Activated T-helper 17 cell treated with anti-CD3 and anti-CD28 coated beads, Interleukin-2, amount 50 U/mL, for 72 hours (primary cell): ENCODE results near the gene SEMA4A. TPM values are rescaled to one million over a fixed set of nuclear protein-coding genes. Genes with fewer than 3 reads are reported as not detected.
"Not testable (repeated sequence)": the region's sequence is repeated elsewhere in the genome, so short reads cannot be mapped to it uniquely, and the experiment has no call there.

Source experiments
- ATAC-seq: fragments of 150-1000 bp; cut with Tn5 transposase; replicated peaks from 2 replicates; pipeline ENCODE4 v1.10.0; 2021; ENCODE audit warnings: mild to moderate bottlenecking, moderate library complexity
- H3K27ac Mint-ChIP-seq: one replicate; pipeline ENCODE4 v1.8.0; 2022; ENCODE audit warnings: mixed read lengths
- H3K27me3 Mint-ChIP-seq: one replicate; pipeline ENCODE4 v1.8.0; 2022; ENCODE audit warnings: mixed read lengths
- H3K36me3 Mint-ChIP-seq: one replicate; pipeline ENCODE4 v1.8.0; 2022; ENCODE audit warnings: low read depth, mild to moderate bottlenecking, mixed read lengths
- H3K4me1 Mint-ChIP-seq: one replicate; pipeline ENCODE4 v1.8.0; 2022; ENCODE audit warnings: mixed read lengths
- H3K4me3 Mint-ChIP-seq: one replicate; pipeline ENCODE4 v1.8.0; 2022; ENCODE audit warnings: mild to moderate bottlenecking, mixed read lengths
- H3K9me3 Mint-ChIP-seq: one replicate; pipeline ENCODE4 v1.8.0; 2022; ENCODE audit warnings: mixed read lengths
- total RNA-seq, 2 donors: library from RNA; stranded (reverse); gene quantifications; one replicate each; pipeline ENCODE4 v1.2.3, GENCODE V29; 2022

The SEMA4A gene
- total RNA-seq, 2 donors from 2014 or later = 1.8 to 17.6 TPM

- no peak for ATAC-seq
- H3K9me3 Mint-ChIP-seq = no peaks in the 10 kb centered on the region
- H3K27me3 Mint-ChIP-seq = no peaks in the 10 kb centered on the region
- peak overlapping the region; percentile 90 for H3K27ac Mint-ChIP-seq
- H3K36me3 Mint-ChIP-seq = peaks cover 59% of the 10 kb centered on the region
- peak overlapping the region; percentile 91 for H3K4me3 Mint-ChIP-seq
- H3K4me1 Mint-ChIP-seq = peaks cover 24% of the 10 kb centered on the region
These were observed 38.4 kb upstream of the SEMA4A start for GRCh38 chr1:156114919-156115513.

DNA sequence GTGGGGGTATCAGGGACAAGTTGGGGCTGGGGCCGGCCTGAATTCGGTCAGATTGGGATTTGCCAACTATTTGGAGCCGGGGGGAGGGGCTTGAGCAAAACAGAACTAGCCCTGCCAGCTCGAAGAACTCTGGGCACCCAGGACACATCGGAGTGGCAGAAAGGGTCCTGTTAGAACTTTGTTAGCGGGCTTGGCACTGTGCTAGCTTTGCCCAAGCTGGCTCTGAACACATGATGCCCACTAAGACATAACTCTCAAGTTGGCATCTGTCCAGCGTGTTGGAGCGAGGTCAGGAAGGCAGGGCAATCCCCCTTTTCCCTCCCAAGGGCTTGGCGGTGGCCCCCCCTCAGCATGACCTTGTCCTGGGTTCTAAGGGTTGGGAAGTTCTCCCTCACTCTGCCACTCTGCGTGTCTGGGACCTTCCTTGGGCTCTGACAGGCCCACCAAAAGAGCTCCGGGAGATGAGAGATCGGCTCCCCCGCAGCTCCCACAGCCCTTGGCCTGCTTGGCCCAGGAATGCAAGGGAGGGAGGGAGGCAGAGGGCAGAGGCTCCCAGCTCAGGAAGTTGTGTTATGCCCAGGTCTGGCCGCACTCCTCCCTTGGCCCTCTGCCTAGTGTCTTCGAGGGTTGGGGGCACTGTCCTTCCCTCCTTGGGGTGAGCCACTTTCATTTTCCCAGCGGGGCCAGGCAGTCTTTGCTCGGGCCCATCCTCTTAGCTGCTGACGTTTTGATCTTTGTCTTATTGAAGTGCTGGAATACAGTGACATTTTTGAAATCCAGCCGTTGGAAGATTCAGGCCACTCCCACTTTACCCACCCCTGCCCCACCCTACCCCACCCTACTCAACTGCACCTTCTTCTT, 37.6 kb upstream of the SEMA4A start:
- Mint-ChIP-seq H3K27me3 (no peaks in the 10 kb centered on the region), H3K36me3 (peaks cover 67% of the 10 kb centered on the region), H3K4me1 (peaks cover 27% of the 10 kb centered on the region), H3K4me3 (peak overlapping the region; percentile 91), H3K27ac (peak overlapping the region; percentile 90), H3K9me3 (no peaks in the 10 kb centered on the region)
- ATAC-seq = no peak

GRCh38 chr1:156116731-156117130, 36.7 kb upstream of the SEMA4A start:
- not testable (repeated sequence) for H3K27me3 Mint-ChIP-seq, ATAC-seq, H3K9me3 Mint-ChIP-seq
- H3K36me3 Mint-ChIP-seq = peaks cover 77% of the 10 kb centered on the region
- peaks cover 27% of the 10 kb centered on the region for H3K4me1 Mint-ChIP-seq
- peak overlapping the region; percentile 91 for H3K4me3 Mint-ChIP-seq
- peak overlapping the region; percentile 90 for H3K27ac Mint-ChIP-seq

GRCh38 chr1:156117414-156118176, 35.8 kb upstream of the SEMA4A start:
- no peaks in the 10 kb centered on the region for H3K27me3 Mint-ChIP-seq
- peaks cover 32% of the 10 kb centered on the region for H3K4me1 Mint-ChIP-seq
- H3K9me3 Mint-ChIP-seq = no peaks in the 10 kb centered on the region
- H3K27ac Mint-ChIP-seq = no peak overlapping the region
- ATAC-seq = no peak
- peak overlapping the region; percentile 91 for H3K4me3 Mint-ChIP-seq
- H3K36me3 Mint-ChIP-seq = peaks cover 84% of the 10 kb centered on the region

GRCh38 chr1:156118177-156118868, 35.1 kb upstream of the SEMA4A start:
- no peaks in the 10 kb centered on the region for H3K27me3 Mint-ChIP-seq
- no peaks in the 10 kb centered on the region for H3K9me3 Mint-ChIP-seq
- ATAC-seq = no peak
- H3K4me3 Mint-ChIP-seq = peak overlapping the region; percentile 91
- peaks cover 38% of the 10 kb centered on the region for H3K4me1 Mint-ChIP-seq
- peaks cover 91% of the 10 kb centered on the region for H3K36me3 Mint-ChIP-seq
- no peak overlapping the region for H3K27ac Mint-ChIP-seq

- peak overlapping the region; percentile 91 for H3K4me3 Mint-ChIP-seq
- ATAC-seq = no peak
- H3K36me3 Mint-ChIP-seq = peaks cover 97% of the 10 kb centered on the region
- no peaks in the 10 kb centered on the region for H3K9me3 Mint-ChIP-seq
- H3K27ac Mint-ChIP-seq = peak overlapping the region; percentile 67
- no peaks in the 10 kb centered on the region for H3K27me3 Mint-ChIP-seq
- H3K4me1 Mint-ChIP-seq = peaks cover 40% of the 10 kb centered on the region
These were observed 33.7 kb upstream of the SEMA4A start for GRCh38 chr1:156119503-156120209.

GRCh38 chr1:156120318-156120717, 33.1 kb upstream of the SEMA4A start:
- Mint-ChIP-seq H3K9me3 (no peaks in the 10 kb centered on the region), H3K4me3 (peak overlapping the region; percentile 91), H3K4me1 (peaks cover 46% of the 10 kb centered on the region), H3K27me3 (no peaks in the 10 kb centered on the region), H3K27ac (peak overlapping the region; percentile 67), H3K36me3 (peaks cover 97% of the 10 kb centered on the region)
- no peak for ATAC-seq

- H3K27me3 Mint-ChIP-seq, ATAC-seq, H3K9me3 Mint-ChIP-seq, H3K27ac Mint-ChIP-seq: not testable (repeated sequence)
- peaks cover 92% of the 10 kb centered on the region for H3K36me3 Mint-ChIP-seq
- peaks cover 47% of the 10 kb centered on the region for H3K4me1 Mint-ChIP-seq
- H3K4me3 Mint-ChIP-seq = peak overlapping the region; percentile 91
These were observed 32.4 kb upstream of the SEMA4A start for GRCh38 chr1:156121005-156121404.

- peaks cover 92% of the 10 kb centered on the region for H3K36me3 Mint-ChIP-seq
- H3K27ac Mint-ChIP-seq = no peak overlapping the region
- H3K4me1 Mint-ChIP-seq = peaks cover 47% of the 10 kb centered on the region
- H3K9me3 Mint-ChIP-seq = no peaks in the 10 kb centered on the region
- ATAC-seq = no peak
- H3K27me3 Mint-ChIP-seq = no peaks in the 10 kb centered on the region
- H3K4me3 Mint-ChIP-seq = peak overlapping the region; percentile 91
These were observed 31.9 kb upstream of the SEMA4A start for GRCh38 chr1:156121457-156121856.

- Mint-ChIP-seq H3K4me1 (peaks cover 49% of the 10 kb centered on the region), H3K4me3 (peak overlapping the region; percentile 91), H3K27ac (peak overlapping the region; percentile 81), H3K36me3 (peaks cover 92% of the 10 kb centered on the region), H3K27me3 (no peaks in the 10 kb centered on the region), H3K9me3 (no peaks in the 10 kb centered on the region)
- ATAC-seq = no peak
These were observed 31.3 kb upstream of the SEMA4A start for GRCh38 chr1:156122086-156122485.

- H3K9me3 Mint-ChIP-seq = no peaks in the 10 kb centered on the region
- peaks cover 92% of the 10 kb centered on the region for H3K36me3 Mint-ChIP-seq
- H3K27ac Mint-ChIP-seq = peak overlapping the region; percentile 81
- H3K4me1 Mint-ChIP-seq = peaks cover 51% of the 10 kb centered on the region
- ATAC-seq = no peak
- H3K27me3 Mint-ChIP-seq = no peaks in the 10 kb centered on the region
- peak overlapping the region; percentile 87 for H3K4me3 Mint-ChIP-seq
These were observed 30.6 kb upstream of the SEMA4A start for GRCh38 chr1:156122519-156123355.

DNA sequence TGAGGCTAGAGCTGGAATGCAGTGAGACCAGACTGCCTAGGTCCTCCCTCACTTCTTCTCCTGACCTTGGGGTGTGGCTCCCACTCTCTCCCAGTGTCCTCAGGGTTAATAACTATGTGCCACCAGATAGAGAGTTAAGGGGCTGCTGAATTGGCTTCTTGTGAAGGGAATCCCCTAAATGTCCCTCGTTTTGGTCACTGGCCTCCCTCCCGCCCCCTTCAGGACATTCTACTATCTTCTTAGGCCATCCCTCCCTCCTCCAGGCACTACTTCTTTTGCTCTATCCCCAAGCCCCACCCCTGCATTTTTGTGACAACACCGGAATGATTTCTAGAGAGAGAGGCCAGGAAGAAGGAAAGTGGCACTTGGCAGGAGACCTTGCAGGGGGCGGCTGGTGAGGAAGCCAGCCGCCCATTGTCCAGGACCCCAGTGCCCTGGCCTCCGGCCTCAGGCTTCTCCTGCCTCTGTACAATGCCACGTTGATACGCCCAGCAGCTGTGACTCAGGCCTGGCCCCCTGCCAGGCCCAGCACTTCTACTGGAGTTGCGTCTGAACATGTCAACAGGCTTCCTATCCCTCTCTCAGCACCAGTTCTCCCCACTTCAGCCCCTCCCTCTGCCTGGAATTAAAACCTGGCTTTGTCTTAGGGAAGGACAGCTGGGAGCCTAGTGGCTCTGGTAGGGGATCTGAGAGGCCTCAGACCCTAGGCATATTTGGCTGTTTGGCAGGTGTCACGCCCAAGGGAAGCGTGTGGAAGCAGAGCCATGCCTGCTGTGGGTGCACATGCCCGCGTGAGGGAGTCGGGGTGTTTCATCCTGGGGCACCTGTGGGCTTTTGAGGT, 29.8 kb upstream of the SEMA4A start:
- peak overlapping the region; percentile 87 for H3K4me3 Mint-ChIP-seq
- peak; percentile 34 for ATAC-seq
- H3K27ac Mint-ChIP-seq = peak overlapping the region; percentile 81
- peaks cover 92% of the 10 kb centered on the region for H3K36me3 Mint-ChIP-seq
- H3K9me3 Mint-ChIP-seq = no peaks in the 10 kb centered on the region
- H3K27me3 Mint-ChIP-seq = no peaks in the 10 kb centered on the region
- peaks cover 47% of the 10 kb centered on the region for H3K4me1 Mint-ChIP-seq
